GM18517 (cell line): ENCODE results near the gene TUBA8.
"Not testable (repeated sequence)": the region's sequence is repeated elsewhere in the genome, so short reads cannot be mapped to it uniquely, and the experiment has no call there.

ENCODE experiments used
- ATAC-seq: cut with Tn5 transposase; IDR thresholded peaks from one replicate; pipeline ENCODE4 v1.9.1; 2021; ENCODE audit warnings: mild to moderate bottlenecking, moderate library complexity; ENCODE audit not compliant: unreplicated experiment

The TUBA8 gene

GRCh38 chr22:18123476-18124025 is 12.9 kb downstream of the TUBA8 start:
- ATAC-seq, result not testable (repeated sequence)

GRCh38 chr22:18126606-18127005 is 16.0 kb downstream of the TUBA8 start:
- ATAC-seq, result no peak

GRCh38 chr22:18130018-18130417 is 19.4 kb downstream of the TUBA8 start:
- no peak for ATAC-seq

- no peak for ATAC-seq
These were observed 20.3 kb downstream of the TUBA8 start for GRCh38 chr22:18130699-18131429.

GRCh38 chr22:18133452-18133851 is 22.8 kb downstream of the TUBA8 start:
- no peak for ATAC-seq

- ATAC-seq, result no peak
These were observed 26.1 kb downstream of the TUBA8 start for GRCh38 chr22:18136563-18137320.

- not testable (repeated sequence) for ATAC-seq
These were observed 30.4 kb downstream of the TUBA8 start for GRCh38 chr22:18141004-18141403.

- ATAC-seq, result no peak
These were observed 33.5 kb downstream of the TUBA8 start for GRCh38 chr22:18144105-18144504.

GRCh38 chr22:18145676-18146388 is 35.2 kb downstream of the TUBA8 start:
- ATAC-seq, result no peak

GRCh38 chr22:18146389-18146753 is 35.8 kb downstream of the TUBA8 start:
- no peak for ATAC-seq

- ATAC-seq, result no peak
These were observed 37.2 kb downstream of the TUBA8 start for GRCh38 chr22:18147791-18148190.

GRCh38 chr22:18148293-18148965 is 37.8 kb downstream of the TUBA8 start:
- ATAC-seq, result no peak

- no peak for ATAC-seq
These were observed 41.9 kb downstream of the TUBA8 start for GRCh38 chr22:18152519-18152918.

- ATAC-seq, result no peak
These were observed 44.3 kb downstream of the TUBA8 start for GRCh38 chr22:18154821-18155390.

GRCh38 chr22:18155546-18155945 is 44.9 kb downstream of the TUBA8 start:
- ATAC-seq, result not testable (repeated sequence)

- ATAC-seq, result no peak
These were observed 46.5 kb downstream of the TUBA8 start for GRCh38 chr22:18156878-18157713.

- no peak for ATAC-seq
These were observed 47.1 kb downstream of the TUBA8 start for GRCh38 chr22:18157714-18158028.

- not testable (repeated sequence) for ATAC-seq
These were observed 50.0 kb downstream of the TUBA8 start for GRCh38 chr22:18160641-18161040.

GRCh38 chr22:18163843-18164242 is 53.2 kb downstream of the TUBA8 start:
- ATAC-seq, result not testable (repeated sequence)

GRCh38 chr22:18164584-18164983 is 54.0 kb downstream of the TUBA8 start:
- ATAC-seq, result not testable (repeated sequence)
